Hematopoietic multipotent progenitor cell (in vitro differentiated cells): ENCODE results near the gene CCT6B. TPM values are rescaled to one million over a fixed set of nuclear protein-coding genes. Genes with fewer than 3 reads are reported as not detected.
"Not testable (repeated sequence)": the region's sequence is repeated elsewhere in the genome, so short reads cannot be mapped to it uniquely, and the experiment has no call there.

Source experiments
- DNase-seq, 3 donors: peaks; one replicate each; pipeline ENCODE4 v3.0.0-alpha.2; 2011 to 2015; ENCODE audit warnings: low read depth in 2 of 3, low spot score in 2 of 3
- total RNA-seq: library from RNA; depleted of rRNA; stranded (reverse); fragments of >200 nt; gene quantifications from one replicate; pipeline ENCODE4 v1.2.3, GENCODE V29; 2012

The CCT6B gene, protein sequence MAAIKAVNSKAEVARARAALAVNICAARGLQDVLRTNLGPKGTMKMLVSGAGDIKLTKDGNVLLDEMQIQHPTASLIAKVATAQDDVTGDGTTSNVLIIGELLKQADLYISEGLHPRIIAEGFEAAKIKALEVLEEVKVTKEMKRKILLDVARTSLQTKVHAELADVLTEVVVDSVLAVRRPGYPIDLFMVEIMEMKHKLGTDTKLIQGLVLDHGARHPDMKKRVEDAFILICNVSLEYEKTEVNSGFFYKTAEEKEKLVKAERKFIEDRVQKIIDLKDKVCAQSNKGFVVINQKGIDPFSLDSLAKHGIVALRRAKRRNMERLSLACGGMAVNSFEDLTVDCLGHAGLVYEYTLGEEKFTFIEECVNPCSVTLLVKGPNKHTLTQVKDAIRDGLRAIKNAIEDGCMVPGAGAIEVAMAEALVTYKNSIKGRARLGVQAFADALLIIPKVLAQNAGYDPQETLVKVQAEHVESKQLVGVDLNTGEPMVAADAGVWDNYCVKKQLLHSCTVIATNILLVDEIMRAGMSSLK
- 1.3 TPM for total RNA-seq

DNA sequence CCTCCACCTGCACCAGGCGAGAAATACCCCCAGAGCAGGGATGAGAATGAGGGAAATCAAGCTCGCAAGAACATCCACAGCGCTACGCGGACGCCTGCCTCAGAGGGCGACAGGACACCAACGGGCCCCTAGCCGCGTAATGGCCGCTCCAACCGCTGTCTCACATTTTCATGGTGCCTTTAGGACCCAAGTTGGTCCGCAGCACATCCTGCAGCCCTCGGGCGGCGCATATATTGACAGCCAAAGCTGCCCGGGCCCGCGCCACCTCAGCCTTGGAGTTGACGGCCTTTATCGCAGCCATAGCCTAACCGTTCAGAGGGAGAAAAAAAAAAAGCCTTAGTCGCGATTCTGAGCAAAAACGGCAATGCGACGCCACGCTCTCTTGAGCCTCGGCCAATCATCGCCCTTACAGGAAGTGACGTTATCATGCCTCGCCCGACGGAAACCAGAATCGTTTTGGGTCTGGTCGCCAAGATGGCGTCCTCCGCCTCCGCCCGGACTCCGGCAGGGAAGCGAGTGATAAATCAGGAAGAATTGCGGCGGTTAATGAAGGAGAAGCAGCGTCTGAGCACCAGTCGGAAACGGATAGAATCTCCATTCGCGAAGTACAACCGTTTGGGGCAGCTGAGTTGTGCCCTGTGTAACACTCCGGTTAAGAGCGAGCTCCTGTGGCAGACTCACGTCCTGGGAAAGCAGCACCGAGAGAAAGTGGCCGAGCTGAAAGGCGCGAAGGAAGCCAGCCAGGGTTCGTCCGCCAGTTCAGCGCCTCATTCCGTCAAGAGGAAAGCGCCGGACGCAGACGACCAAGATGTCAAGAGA, at the start of gene CCT6B, which contains the start of gene ZNF830:
TSS of gene CCT6B (minus strand) at position 368 of the 819 bp plus-strand sequence. CDS start at position 301, 67 bp downstream.
TSS of gene ZNF830 (plus strand) at position 448 of the 819 bp plus-strand sequence. CDS start at position 475, 27 bp downstream.
- peak; percentile 91 to 98 (median 95) for DNase-seq

DNA sequence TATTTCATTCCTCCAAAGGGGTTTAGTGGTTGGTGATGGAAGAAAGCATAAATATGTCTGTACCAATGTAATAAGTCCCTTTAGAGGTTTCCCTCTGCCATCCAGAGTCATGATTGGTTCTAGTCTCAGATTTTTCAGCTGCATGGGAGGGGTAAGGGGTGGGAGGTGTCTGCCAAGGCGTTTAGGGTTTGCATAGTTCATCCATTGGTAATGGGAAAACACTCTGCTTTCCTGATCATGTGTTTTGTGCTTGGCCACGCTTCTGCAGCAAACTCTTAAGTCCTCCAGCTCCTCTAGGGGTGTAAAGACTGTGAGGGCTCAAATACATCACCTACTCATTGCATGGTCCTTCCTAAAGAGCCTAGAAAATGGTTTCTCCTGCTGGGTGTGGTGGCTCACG, 48.8 kb upstream of the CCT6B start:
- no peak for DNase-seq

DNA sequence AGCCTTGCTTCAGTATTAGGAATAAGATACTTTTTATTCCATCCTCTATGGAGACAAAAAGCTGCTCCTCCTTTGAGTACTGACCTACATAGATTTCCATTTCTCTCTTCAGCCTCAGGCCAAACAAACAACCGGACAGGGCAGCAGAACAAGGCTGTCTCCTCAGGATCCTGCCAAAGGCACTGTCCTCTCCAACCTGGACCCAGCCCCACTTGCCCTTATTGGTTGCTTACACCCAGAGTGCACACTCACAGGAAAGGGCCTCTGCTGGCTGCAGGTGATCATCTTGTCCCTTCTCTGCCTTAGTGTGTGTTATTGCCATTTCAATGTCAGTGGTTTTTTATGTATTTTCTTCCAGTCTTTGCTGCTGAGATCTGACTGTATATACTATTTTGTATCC, 45.7 kb upstream of the CCT6B start:
- no peak for DNase-seq

DNA sequence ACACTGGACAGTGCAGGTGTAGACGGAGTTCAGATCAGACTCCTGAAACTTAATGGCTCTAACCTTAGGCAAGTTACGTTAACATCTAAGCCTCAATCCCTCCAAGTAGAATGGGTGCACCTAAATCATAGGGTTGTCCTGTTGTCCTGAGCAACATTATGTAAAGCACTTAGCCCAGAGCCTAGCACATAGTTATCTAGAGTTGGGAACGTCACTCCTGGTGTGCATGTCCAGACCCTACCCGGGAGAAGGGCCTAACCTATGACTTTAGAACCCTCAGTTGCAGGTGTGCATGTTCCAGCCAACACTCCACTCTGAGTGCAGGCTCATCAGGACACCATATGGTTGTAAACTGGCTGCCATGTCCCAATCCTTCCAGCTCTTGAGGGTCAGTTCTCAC, 45.1 kb upstream of the CCT6B start:
- DNase-seq: no peak

DNA sequence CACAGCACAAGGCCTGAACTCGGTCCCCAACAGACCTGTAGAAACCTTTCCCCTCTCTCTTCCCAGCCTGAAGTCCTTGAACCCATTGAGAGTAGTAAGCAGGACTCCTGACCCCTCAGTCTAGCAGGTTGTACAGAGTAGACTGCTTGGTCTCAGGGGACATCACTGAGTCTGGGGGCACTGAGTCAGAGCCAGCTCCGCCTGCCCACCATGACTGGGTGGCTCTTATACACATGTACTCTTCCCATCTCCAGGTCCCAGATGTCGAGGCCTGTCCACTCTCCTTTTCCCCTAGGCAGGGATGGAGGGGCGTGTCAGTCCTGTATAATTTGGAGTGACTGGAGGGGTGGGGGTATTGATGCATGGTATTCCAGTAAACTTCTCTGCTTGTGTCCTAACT, 42.5 kb upstream of the CCT6B start:
- no peak for DNase-seq

DNA sequence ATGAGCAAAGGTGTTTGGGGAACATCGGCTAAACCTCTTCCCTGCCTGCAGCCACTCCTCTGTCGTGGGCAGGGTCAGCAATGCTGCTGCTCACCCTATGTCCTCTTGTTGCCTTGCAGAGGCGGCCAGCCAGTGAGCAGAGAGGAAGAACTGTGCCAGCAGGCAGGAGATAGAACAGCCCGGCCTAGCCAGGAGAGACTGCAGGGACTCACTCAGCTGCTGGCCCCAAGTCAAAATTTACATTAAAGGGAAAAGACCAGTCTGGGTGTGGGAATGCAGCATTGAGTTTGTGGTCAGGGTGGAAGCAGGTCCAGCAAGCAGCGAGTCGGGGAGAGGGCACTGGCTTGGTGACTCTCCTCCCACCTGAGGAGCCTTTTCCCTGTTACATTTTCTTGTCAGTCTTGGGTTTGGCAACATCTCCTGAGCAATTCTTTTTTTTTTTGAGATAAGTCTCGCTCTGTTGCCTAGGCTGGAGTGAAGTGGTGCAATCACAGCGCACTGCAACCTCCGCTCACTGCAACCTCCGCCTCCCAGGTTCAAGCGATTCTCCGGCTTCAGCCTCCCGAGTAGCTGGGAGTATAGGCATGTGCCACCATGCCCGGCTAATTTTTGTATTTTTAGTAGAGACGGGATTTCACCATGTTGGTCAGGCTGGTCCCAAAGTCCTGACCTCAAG, 41.8 kb upstream of the CCT6B start:
- no peak for DNase-seq

DNA sequence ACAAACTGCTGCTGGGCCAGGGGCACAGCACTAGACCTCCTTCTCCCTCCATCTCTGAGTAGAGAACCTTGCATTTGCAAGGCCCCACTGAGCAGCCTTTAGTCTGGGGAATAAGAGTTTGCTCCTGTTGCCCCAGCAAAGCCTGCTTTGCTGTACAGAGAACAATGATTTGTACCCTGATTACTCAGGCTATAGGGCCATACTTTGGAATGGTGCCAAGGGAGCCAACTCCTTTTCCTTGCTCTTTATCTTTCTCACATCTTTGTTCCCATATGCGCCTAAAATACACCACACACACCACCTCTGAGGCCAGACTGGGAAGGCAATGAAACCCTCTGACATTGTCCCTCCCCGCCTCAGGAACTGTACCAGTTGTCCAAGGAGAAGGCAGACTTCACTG, 40.3 kb upstream of the CCT6B start:
- no peak for DNase-seq

DNA sequence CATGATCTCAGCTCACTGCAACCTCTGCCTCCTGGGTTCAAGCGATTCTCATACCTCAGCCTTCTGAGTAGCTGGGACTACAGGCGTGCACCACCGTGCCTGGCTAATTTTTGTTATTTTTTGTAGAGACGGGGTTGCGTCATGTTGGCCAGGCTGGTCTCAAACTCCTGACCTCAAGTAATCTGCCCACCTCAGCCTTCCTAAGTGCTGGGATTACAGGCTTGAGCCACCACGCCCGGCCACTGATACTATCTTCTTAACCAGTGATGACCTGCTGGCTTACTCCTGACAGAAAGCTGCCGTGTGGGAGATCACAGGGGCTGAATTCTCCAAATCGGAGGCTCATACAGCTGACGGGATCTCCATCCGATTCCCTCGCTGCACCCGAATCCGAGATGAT, 39.7 kb upstream of the CCT6B start:
- not testable (repeated sequence) for DNase-seq

DNA sequence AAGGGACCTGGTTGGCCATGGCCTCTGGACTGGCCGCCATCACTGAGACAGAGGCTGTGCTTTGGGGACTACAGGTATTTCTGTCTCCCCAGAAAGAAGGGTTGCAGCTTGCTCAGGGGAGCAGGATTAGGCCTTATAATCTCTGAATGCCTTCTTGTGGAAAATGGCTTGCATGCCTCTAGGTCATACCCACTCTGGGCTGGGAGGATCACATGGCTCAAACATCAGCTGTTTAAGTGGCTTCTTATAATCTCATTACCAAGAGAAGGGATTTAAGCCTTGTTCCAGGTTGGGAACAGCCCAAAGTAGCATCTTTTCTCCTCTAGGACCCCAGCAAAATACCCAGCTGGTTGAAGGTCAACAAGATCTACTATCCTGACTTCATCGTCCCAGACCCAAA, 38.2 kb upstream of the CCT6B start:
- DNase-seq: no peak

DNA sequence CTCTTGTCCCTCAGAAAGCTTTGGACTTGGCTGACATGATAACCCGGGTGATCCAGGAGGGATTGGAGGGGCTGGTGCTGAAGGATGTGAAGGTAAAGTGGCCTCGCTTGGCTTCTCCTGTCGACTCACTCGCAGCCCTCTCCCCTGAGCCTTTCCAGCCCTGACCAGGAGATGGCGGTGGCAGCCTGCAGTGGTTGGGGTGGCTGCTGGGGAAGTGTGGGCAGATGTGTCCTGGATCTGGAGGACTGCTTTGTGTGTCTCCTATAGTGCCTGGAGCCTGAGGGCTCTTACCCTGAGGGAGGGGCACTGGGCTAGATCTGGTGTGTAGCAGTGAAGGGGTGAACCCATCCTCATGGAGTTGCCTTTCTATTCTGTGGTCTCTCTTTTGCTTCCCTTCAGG, 36.9 kb upstream of the CCT6B start:
- DNase-seq: peak; percentile 50 to 90 (median 73)

DNA sequence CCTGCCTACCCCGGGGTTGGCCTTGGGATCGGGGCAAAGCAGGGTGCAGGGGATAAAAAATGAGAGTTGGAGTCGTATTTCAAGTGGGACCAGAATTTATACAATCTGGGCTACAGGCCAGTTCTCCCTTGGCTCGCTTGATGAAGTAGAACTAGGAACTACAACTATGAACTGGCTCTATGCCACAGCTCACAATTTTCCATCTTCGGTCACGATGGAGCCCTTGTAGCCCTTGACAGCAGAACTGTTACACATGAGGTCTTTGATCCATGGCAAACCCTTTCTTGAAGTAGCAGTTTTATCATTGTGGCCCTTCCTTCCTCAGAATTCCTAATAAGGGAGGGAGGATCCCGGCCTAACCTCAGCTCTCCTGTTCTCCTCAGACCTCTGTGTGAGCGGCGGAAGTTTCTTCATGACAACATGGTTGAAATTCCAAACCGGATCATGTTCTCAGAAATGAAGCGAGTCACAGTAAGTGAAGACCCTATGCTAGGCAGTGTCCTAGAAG, 36.1 kb upstream of the CCT6B start:
- no peak for DNase-seq

DNA sequence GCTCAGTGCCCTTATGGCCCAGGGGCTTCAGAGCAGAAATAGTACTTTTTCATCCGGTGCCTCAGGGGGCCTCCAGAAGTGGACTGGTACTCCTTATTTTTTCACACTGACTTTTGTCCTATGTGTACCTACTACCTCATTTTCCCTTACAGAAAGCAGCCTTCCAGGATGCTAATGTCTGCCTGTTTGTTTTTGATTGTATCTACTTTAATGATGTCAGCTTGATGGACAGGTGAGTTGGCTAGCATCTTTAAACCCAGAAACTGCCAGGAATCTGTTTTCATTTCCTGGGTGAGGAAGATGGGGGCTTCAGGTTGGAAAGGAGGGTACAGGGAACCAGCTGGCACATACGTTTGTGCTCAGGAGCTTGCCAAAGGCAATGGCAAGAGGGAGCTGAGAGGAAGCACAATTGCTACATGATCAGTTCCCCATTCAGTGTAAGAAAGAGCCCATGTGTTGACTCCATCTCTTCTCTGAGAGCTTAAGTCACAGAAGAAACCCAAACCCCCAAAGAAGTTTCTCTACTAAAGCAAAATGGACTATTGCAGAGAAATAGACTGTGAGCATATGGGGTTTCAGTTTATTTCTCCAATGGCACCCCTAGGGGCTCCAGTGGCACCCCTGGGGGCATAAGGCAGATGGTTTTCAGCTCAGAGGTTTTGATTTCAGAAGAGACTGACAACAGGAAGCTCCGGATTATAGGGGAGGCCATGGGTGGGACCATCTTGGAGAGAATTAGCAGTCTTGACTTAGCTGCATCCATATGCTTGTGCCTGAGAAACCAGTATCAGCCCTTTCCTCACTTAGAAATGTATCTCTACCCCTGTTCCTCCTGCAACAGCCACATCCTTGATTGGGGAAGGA, 35.4 kb upstream of the CCT6B start:
- no peak for DNase-seq

DNA sequence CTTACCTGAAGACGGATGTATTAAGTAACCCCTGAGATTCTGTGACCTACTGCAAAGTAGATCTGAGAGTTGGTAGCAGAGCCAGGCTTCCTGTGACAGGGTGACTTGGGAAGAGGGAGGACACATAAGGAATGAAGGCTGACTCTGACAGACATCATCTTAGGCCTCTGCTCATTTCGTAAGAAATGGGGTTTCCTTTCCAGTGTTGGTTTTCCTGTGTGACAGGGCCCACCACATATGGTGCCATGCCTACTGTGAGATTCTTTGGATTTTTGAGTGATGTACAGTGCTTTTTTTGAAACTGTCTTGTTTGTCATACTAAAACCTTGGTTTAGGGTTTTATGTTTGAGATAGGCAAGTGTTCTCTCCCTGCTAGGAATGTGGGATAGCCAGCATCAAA, 31.8 kb upstream of the CCT6B start:
- DNase-seq: no peak

DNA sequence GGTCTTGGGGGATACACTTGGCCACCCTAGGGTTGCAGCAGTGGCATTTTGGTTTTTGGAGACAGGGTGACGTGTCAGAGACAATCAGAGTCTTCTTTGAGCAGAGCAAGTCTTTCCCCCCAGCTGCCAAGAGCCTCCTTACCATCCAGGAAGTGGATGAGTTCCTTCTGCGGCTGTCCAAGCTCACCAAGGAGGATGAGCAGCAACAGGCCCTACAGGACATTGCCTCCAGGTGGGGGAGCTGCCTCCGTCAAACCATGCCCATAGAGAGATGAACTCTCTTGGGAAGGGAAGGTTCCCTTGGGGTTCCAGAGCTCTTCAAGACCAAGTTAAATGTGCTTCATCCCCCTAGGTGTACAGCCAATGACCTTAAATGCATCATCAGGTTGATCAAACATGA, 30.3 kb upstream of the CCT6B start:
- DNase-seq: no peak

DNA sequence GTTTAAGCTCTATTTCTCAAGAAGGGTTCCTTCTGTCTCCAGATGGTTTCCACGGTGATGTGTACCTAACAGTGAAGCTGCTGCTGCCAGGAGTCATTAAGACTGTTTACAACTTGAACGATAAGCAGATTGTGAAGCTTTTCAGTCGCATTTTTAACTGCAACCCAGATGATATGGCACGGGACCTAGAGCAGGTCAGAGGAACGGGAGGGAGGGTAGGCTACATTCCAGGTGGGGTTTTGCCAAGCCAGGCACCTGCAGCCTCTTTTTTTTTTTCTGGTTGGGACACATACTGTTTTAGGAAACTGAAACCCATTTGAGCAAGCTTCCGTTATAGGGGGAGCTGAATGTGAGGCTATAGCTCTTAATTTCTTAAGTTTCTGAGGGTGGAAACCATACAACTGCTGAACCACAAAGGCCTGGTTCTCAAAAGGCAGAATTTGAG, 29.7 kb upstream of the CCT6B start:
- no peak for DNase-seq

DNA sequence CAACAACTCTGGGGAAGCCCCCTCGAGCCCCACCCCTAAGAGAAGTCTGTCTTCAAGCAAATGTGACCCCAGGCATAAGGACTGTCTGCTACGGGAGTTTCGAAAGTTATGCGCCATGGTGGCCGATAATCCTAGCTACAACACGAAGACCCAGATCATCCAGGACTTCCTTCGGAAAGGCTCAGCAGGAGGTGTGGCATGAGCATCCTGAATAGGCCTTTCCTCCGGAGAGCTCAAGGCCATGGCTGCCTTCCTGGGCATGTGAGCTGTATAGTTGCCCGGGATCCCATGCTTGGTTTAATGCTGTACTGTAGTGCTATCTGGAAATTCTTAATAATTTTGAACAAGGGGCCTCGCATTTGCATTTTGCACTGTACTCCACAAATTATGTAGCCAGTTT, 28.2 kb upstream of the CCT6B start:
- no peak for DNase-seq

DNA sequence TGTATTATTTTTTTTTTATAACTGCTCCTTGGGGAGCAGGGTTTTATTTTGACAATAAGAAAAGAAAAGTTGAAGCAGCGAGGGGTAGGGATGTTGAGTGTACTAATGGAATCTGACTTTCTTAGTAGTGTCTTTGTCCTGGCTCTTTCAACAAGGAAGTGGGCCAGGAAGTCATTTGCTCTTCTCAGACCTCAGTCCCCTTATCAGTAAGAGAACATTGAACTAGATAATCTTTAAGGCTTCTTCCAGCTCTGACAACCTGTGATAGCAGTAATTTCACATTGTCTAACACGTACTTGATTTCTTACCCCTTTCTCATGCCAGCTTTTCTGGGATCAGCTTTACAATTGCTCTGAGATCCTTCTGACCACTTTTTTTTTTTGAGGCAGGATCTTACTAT, 27.4 kb upstream of the CCT6B start:
- DNase-seq: peak in 2 of 3 donors; percentile 6 to 11

DNA sequence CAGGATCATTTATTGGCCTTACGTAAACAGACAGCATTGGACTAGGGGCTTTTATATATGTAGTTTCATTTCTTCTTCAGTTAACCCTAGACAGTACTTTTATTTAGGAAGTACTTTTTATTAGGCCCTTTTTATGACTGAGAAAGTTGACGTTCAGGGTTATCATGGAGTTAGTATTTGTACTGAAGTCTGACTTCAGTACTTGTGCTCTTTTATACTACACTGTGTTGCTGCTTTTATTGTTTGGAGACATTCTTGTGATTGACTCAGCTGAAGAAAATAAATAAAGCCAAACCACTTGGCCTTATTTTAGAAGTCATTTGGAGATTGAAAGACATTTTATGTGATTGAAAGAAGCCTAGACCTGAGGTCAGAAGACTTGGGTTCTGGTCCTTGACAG, 26.0 kb upstream of the CCT6B start:
- DNase-seq: no peak

DNA sequence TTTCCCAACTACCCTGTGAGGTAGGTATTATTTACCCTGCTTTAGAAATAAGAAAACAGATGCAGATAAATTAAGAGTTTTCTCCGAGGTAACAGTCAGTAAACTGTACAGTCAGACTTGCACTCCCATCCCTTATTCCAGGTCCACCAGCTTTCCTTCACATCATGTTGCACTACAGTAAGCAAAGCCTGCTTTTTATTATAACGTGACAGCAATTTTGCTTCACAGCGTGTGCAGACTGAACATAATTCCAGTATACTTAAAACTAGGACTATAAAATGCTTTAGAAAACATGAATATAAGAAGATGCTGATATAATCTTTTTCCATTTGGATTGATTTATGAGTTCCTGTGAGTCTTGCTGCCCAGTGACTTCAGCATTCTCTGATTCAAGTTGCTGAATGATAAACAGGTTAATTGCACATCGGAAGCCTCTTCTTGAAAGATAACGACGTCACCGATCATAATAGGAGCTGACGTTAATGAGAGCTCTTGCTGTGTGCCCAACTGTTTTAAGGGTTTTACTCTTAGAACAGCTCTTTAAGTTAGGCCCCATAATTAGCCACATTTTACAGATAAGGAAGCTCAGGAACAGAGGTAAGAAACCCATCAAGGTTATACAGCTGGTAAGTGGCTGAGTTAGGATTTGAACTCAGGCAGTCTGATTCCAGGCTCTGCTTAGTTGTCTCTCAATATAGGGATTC, 20.4 kb upstream of the CCT6B start:
- peak in 2 of 3 donors; percentile 69 to 90 for DNase-seq
